Loucy (cell line): ENCODE data around the gene TESMIN.

ENCODE experiments used
- EZH2phosphoT487 ChIP-seq: fragments of 200-600 bp; IDR thresholded peaks from 2 replicates; pipeline ENCODE4 v1.6.1; 2018; ENCODE audit warnings: antibody characterized with exemption, mild to moderate bottlenecking, moderate library complexity, borderline replicate concordance
- TF ChIP-seq, protein P1 (sequence below): fragments of 200-600 bp; sonication (generic); conservative IDR thresholded peaks from 2 replicates; pipeline ENCODE4 v1.5.1; 2014; ENCODE audit warnings: mild to moderate bottlenecking, antibody characterized with exemption, low read length

DNA sequence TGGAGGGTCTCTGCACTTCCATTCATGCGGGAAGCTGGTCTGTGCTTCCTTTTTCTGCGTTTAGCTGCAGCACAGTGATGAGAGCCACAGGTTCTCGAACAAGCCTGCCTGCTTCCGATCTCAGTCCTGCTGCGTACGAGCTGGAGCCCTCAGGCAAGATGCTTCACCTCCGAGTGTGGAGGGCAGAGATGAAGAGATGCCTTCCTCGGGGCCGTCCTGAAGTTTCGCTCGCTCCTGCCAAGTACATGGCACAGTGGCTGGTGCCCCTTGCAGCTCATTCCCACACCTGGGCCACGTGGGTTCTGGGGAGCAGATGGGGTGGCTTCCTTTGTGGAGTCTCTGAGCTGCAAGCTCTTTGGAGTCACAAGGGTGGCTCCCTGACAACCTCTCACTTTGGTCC, 19.5 kb upstream of the TESMIN start:
- TF ChIP-seq, protein P1, sequence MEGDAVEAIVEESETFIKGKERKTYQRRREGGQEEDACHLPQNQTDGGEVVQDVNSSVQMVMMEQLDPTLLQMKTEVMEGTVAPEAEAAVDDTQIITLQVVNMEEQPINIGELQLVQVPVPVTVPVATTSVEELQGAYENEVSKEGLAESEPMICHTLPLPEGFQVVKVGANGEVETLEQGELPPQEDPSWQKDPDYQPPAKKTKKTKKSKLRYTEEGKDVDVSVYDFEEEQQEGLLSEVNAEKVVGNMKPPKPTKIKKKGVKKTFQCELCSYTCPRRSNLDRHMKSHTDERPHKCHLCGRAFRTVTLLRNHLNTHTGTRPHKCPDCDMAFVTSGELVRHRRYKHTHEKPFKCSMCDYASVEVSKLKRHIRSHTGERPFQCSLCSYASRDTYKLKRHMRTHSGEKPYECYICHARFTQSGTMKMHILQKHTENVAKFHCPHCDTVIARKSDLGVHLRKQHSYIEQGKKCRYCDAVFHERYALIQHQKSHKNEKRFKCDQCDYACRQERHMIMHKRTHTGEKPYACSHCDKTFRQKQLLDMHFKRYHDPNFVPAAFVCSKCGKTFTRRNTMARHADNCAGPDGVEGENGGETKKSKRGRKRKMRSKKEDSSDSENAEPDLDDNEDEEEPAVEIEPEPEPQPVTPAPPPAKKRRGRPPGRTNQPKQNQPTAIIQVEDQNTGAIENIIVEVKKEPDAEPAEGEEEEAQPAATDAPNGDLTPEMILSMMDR = no peak
- TF ChIP-seq EZH2phosphoT487 = no peak
